ENCODE data around the gene KSR2.
"Not testable (repeated sequence)": the region's sequence is repeated elsewhere in the genome, so short reads cannot be mapped to it uniquely, and the experiment has no call there.

The KSR2 gene

GRCh38 chr12:117680312-117680711 lies 288.5 kb downstream of the KSR2 start:
- DNase-seq: no peak

GRCh38 chr12:117679776-117680175 lies 289.0 kb downstream of the KSR2 start:
- DNase-seq: no peak

- no peak for DNase-seq
These were observed 294.0 kb downstream of the KSR2 start for GRCh38 chr12:117674763-117675162.

- no peak for DNase-seq
These were observed 294.5 kb downstream of the KSR2 start for GRCh38 chr12:117674313-117674712.

- no peak for DNase-seq
These were observed 297.1 kb downstream of the KSR2 start for GRCh38 chr12:117671734-117672133.

GRCh38 chr12:117664169-117664568 lies 304.6 kb downstream of the KSR2 start:
- DNase-seq: no peak

- DNase-seq: no peak
These were observed 306.0 kb downstream of the KSR2 start for GRCh38 chr12:117662620-117663395.

GRCh38 chr12:117662220-117662619 lies 306.6 kb downstream of the KSR2 start:
- DNase-seq: no peak

- no peak for DNase-seq
These were observed 307.3 kb downstream of the KSR2 start for GRCh38 chr12:117661471-117661870.

- DNase-seq: no peak
These were observed 307.9 kb downstream of the KSR2 start for GRCh38 chr12:117660896-117661295.

- no peak for DNase-seq
These were observed 310.6 kb downstream of the KSR2 start for GRCh38 chr12:117658226-117658625.

- DNase-seq: no peak
These were observed 319.0 kb downstream of the KSR2 start for GRCh38 chr12:117649796-117650195.

- DNase-seq: no peak
These were observed 322.3 kb downstream of the KSR2 start for GRCh38 chr12:117646520-117646919.

GRCh38 chr12:117645473-117645872 lies 323.3 kb downstream of the KSR2 start:
- no peak for DNase-seq

- DNase-seq: no peak
These were observed 324.8 kb downstream of the KSR2 start for GRCh38 chr12:117643971-117644370.

- no peak for DNase-seq
These were observed 326.9 kb downstream of the KSR2 start for GRCh38 chr12:117641885-117642284.

- no peak for DNase-seq
These were observed 328.3 kb downstream of the KSR2 start for GRCh38 chr12:117640511-117640910.

GRCh38 chr12:117629454-117629853 lies 339.3 kb downstream of the KSR2 start:
- no peak for DNase-seq

GRCh38 chr12:117628711-117629110 lies 340.1 kb downstream of the KSR2 start:
- DNase-seq: not testable (repeated sequence)

GRCh38 chr12:117622741-117623140 lies 346.0 kb downstream of the KSR2 start:
- DNase-seq: no peak

- no peak for DNase-seq
These were observed 346.7 kb downstream of the KSR2 start for GRCh38 chr12:117622087-117622486.

- no peak for DNase-seq
These were observed 361.0 kb downstream of the KSR2 start for GRCh38 chr12:117607778-117608177.

GRCh38 chr12:117606945-117607344 lies 361.8 kb downstream of the KSR2 start:
- DNase-seq: no peak

GRCh38 chr12:117606024-117606423 lies 362.8 kb downstream of the KSR2 start:
- no peak for DNase-seq

All from stimulated activated CD4-positive, alpha-beta T cell treated with anti-CD3 and anti-CD28 coated beads, Interleukin-12 subunit alpha, Interleukin-12 subunit beta, amount 100 ng/mL, for 4 hours (primary cell).